ENCODE measurements around the gene MANSC4. TPM values are rescaled to one million over a fixed set of nuclear protein-coding genes. Genes with fewer than 3 reads are reported as not detected.

Gene MANSC4
- total and polyA plus RNA-seq, 2 donors (not counting 1 experiment from before 2014, with no cell fraction given): 0.25 TPM; not detected in 1

GRCh38 chr12:27814851-27815591, 35.0 kb upstream of the MANSC4 start:
- ChIA-PET CTCF (no interaction called here), POLR2A (no interaction called here)
- H3K36me3 ChIP-seq (replicated peaks in 1 of 2; ENCODE audit: control extremely low read depth in 1 of 2, control insufficient read depth in 1 of 2, extremely low read depth in 1 of 2, insufficient read depth in 2 of 2, low read length in 1 of 2): no peaks in the 10 kb centered on the region
- H3K27ac Mint-ChIP-seq: no peak overlapping the region
- TF ChIP-seq EZH2 (IDR thresholded peaks at IDR 0.05; ENCODE audit: borderline replicate concordance, insufficient read depth, low read depth, low read length, poor library complexity, severe bottlenecking) (no peak), CTCF (IDR thresholded peaks at IDR 0.05) (no peak)
- no peak overlapping the region for H3K4me3 Mint-ChIP-seq
- no peak for ATAC-seq (ENCODE audit: low read depth)
- peaks cover 12% of the 10 kb centered on the region for H3K27me3 Mint-ChIP-seq
- H3K27me3 ChIP-seq (replicated peaks in 1 of 4; ENCODE audit: control extremely low read depth in 1 of 4, control insufficient read depth in 3 of 4, insufficient read depth in 4 of 4, low read length in 3 of 4): no peaks in the 10 kb centered on the region
- DNase-seq: no peak
- no peaks in the 10 kb centered on the region for H4K20me1 ChIP-seq (ENCODE audit: control insufficient read depth, insufficient read depth, low read length, poor library complexity, severe bottlenecking)
- no peak overlapping the region for H2AFZ ChIP-seq (ENCODE audit: insufficient read depth, low read depth, low read length, poor library complexity, severe bottlenecking)
- no peak overlapping the region for H3K27ac ChIP-seq (ENCODE audit: low read length in 2 of 2)
- 82% methylated on average over 2 of the region's 3 CpGs for WGBS (ENCODE audit: insufficient coverage)
- no peak overlapping the region for H3K9ac ChIP-seq (ENCODE audit: low read length)
- H3K4me1 Mint-ChIP-seq: peaks cover 2% of the 10 kb centered on the region
- no peak overlapping the region for H3K4me3 ChIP-seq (ENCODE audit: control extremely low read depth in 1 of 5, extremely low read depth in 1 of 5, insufficient read depth in 1 of 5, low read depth in 2 of 5, low read length in 4 of 5)
- H3K4me1 ChIP-seq (ENCODE audit: control insufficient read depth in 2 of 2, insufficient read depth in 2 of 2, low read length in 2 of 2): no peaks in the 10 kb centered on the region
- H3K9me3 ChIP-seq (ENCODE audit: control extremely low read depth in 1 of 3, control insufficient read depth in 2 of 3, insufficient read depth in 1 of 3, low read length in 2 of 3): no peaks in the 10 kb centered on the region
- intact Hi-C loops (cut with micrococcal nuclease): no loop called here
- no peak overlapping the region for H3K4me2 ChIP-seq (replicated peaks; ENCODE audit: low read depth, low read length, poor library complexity, severe bottlenecking)
- no peaks in the 10 kb centered on the region for H3K9me3 Mint-ChIP-seq (ENCODE audit: insufficient read depth)
- no peaks in the 10 kb centered on the region for H3K79me2 ChIP-seq (ENCODE audit: control insufficient read depth, insufficient read depth, low read length)

GRCh38 chr12:27814411-27814810, 34.4 kb upstream of the MANSC4 start:
- no peaks in the 10 kb centered on the region for H3K4me1 ChIP-seq (ENCODE audit: control insufficient read depth in 2 of 2, insufficient read depth in 2 of 2, low read length in 2 of 2)
- TF ChIP-seq CTCF (IDR thresholded peaks at IDR 0.05) (no peak), EZH2 (IDR thresholded peaks at IDR 0.05; ENCODE audit: borderline replicate concordance, insufficient read depth, low read depth, low read length, poor library complexity, severe bottlenecking) (no peak)
- Mint-ChIP-seq H3K27ac (no peak overlapping the region), H3K4me1 (peaks cover 2% of the 10 kb centered on the region), H3K4me3 (no peak overlapping the region), H3K9me3 (ENCODE audit: insufficient read depth) (no peaks in the 10 kb centered on the region), H3K27me3 (peaks cover 10% of the 10 kb centered on the region)
- no peak for DNase-seq
- no peak overlapping the region for H2AFZ ChIP-seq (ENCODE audit: insufficient read depth, low read depth, low read length, poor library complexity, severe bottlenecking)
- H3K4me2 ChIP-seq (replicated peaks; ENCODE audit: low read depth, low read length, poor library complexity, severe bottlenecking): no peak overlapping the region
- H4K20me1 ChIP-seq (ENCODE audit: control insufficient read depth, insufficient read depth, low read length, poor library complexity, severe bottlenecking): no peaks in the 10 kb centered on the region
- ATAC-seq (ENCODE audit: low read depth): no peak
- no peaks in the 10 kb centered on the region for H3K79me2 ChIP-seq (ENCODE audit: control insufficient read depth, insufficient read depth, low read length)
- WGBS (ENCODE audit: insufficient coverage): no CpG with 5 or more reads among the region's 2 CpGs
- H3K9ac ChIP-seq (ENCODE audit: low read length): no peak overlapping the region
- no peak overlapping the region for H3K27ac ChIP-seq (ENCODE audit: low read length in 2 of 2)
- no peak overlapping the region for H3K4me3 ChIP-seq (ENCODE audit: control extremely low read depth in 1 of 5, extremely low read depth in 1 of 5, insufficient read depth in 1 of 5, low read depth in 2 of 5, low read length in 4 of 5)
- no peaks in the 10 kb centered on the region for H3K27me3 ChIP-seq (replicated peaks in 1 of 4; ENCODE audit: control extremely low read depth in 1 of 4, control insufficient read depth in 3 of 4, insufficient read depth in 4 of 4, low read length in 3 of 4)
- intact Hi-C loops (cut with micrococcal nuclease): no loop called here
- ChIA-PET CTCF (interaction anchor here (1.1 kb wide), 1 partner anchor 81 kb away, joined by 3 read pairs; no protein-coding TSS in a partner anchor), POLR2A (no interaction called here)
- no peaks in the 10 kb centered on the region for H3K36me3 ChIP-seq (replicated peaks in 1 of 2; ENCODE audit: control extremely low read depth in 1 of 2, control insufficient read depth in 1 of 2, extremely low read depth in 1 of 2, insufficient read depth in 2 of 2, low read length in 1 of 2)
- no peaks in the 10 kb centered on the region for H3K9me3 ChIP-seq (ENCODE audit: control extremely low read depth in 1 of 3, control insufficient read depth in 2 of 3, insufficient read depth in 1 of 3, low read length in 2 of 3)
